Body of pancreas (tissue), 4 donors: Measurements from ENCODE around the gene C1orf74. TPM values are rescaled to one million over a fixed set of nuclear protein-coding genes. Genes with fewer than 3 reads are reported as not detected.
A peak's percentile ranks its signal among the peaks of the same experiment; 100 is the strongest.

Experiments used
- ATAC-seq: fragments of 150-250 bp; one replicate; pipeline ENCODE4 v1.9.1; 2016
- DNase-seq, 4 donors: peaks; one replicate each; pipeline ENCODE4 v3.0.0-alpha.2; 2019
- H3K27ac ChIP-seq, 4 donors: fragments of 200-600 bp; sonication (generic); 1 replicate in 3 of 4; 2 replicates in 1 of 4; pipeline versions ENCODE4 v1.5.1 to v1.6.1; 2016 to 2019; ENCODE audit warnings: mild to moderate bottlenecking in 1 of 4, mixed read lengths in 1 of 4, moderate library complexity in 1 of 4
- H3K27me3 ChIP-seq, 2 donors: fragments of 200-600 bp; sonication (generic); one replicate each; pipeline ENCODE4 v1.6.0; 2016; ENCODE audit warnings: mild to moderate bottlenecking in 1 of 2
- H3K36me3 ChIP-seq, 2 donors: fragments of 200-600 bp; sonication (generic); replicated peaks in 1 of 2; 2 replicates each; pipeline ENCODE4 v1.5.1; 2016; ENCODE audit warnings: low read depth in 2 of 2; ENCODE audit not compliant: insufficient read depth in 1 of 2
- H3K4me1 ChIP-seq: fragments of 200-600 bp; sonication (generic); one replicate; pipeline ENCODE4 v1.6.0; 2016
- H3K4me3 ChIP-seq, 2 donors: fragments of 200-600 bp; sonication (generic); 1 replicate in 1 of 2; 2 replicates in 1 of 2; pipeline ENCODE4 v1.5.1; 2016 to 2019
- H3K9me3 ChIP-seq, 3 donors: fragments of 200-600 bp; sonication (generic); 1 replicate in 2 of 3; 2 replicates in 1 of 3; pipeline ENCODE4 v1.5.1; 2016
- CTCF ChIP-seq, 7 experiments: fragments of 450-650 bp in 4 of 7; fragments of 200-600 bp in 3 of 7; sonication (generic) in 3 of 7; IDR thresholded peaks; one replicate each; pipeline ENCODE4 v1.5.1; 2016 to 2019; ENCODE audit warnings: antibody characterized with exemption in 7 of 7
- POLR2A ChIP-seq, 3 donors: fragments of 450-650 bp; IDR thresholded peaks; one replicate each; pipeline ENCODE4 v1.6.1; 2016; ENCODE audit warnings: antibody characterized with exemption in 3 of 3, mild to moderate bottlenecking in 2 of 3
- WGBS, 2 donors: methylation state at CpG; one replicate each; pipeline ENCODE4 v1.1.5; 2017; 5-methylcytosine and 5-hydroxymethylcytosine counted together
- intact Hi-C: fragments of 100-400 bp; cut with DNase I; formaldehyde crosslinking; loops from one replicate; pipeline ENCODE4 v1.15.1; 2023
- total RNA-seq, 2 donors: library from RNA; depleted of rRNA; stranded (reverse); fragments of >200 nt; gene quantifications; one replicate each; pipeline ENCODE4 v1.1.0, GENCODE V29; 2016

Gene C1orf74
- total RNA-seq, 2 donors from 2014 or later, result 0.33 to 1.0 TPM

DNA sequence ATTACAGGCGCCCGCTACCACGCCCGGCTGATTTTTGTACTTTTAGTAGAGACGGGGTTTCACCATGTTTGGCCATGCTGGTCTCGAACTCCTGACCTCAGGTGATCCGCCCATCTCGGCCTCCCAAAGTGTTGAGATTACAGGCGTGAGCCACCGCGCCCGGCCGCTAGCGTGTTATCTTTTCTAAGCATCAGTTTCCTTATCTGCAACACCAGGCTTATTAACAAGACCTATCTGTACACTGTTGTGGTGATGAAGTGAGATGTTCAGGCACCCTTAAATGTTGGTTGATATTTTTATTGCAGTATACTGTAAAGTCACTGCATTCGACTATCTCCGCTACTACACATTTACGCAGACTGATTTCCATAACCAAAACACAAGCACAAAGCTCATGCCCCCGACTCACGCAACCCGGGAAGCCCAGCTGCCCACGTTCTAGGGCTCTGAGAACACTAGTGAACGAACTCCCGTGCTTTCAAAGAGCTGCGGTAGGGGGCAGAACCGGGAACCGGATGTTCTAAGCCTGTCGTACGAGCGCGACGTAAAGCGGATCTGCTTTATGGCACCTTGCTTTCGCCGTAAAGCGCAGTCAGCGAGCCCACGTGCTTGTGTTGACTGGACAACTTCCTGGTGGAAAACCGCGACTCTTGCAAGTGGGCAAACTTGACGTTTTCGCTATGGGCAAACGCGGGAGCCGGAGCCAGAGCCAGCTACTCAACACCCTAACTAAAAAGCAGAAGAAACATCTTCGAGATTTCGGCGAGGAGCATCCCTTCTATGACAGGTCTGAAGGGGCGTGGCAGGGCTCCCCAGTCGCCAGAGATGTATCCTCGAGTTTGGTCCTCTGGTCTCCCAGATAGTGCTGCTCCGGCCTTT, 43.3 kb upstream of the C1orf74 start, which contains the start of gene UTP25:
Gene UTP25 (plus strand): TSS at position 589 of the 879 bp plus-strand sequence. CDS start 92 bp downstream, at position 681.
- DNase-seq, result peak; percentile 93 to 97 (median 96)
- ATAC-seq, result peak; percentile 100
- Histone ChIP-seq H3K9me3 (no peaks in the 10 kb centered on the region), H3K36me3 (peaks cover 6 to 7% of the 10 kb centered on the region in 2 donors), H3K4me1 (peaks cover 15% of the 10 kb centered on the region), H3K4me3 (peak within 1 kb of the TSS; percentile 63 to 96), H3K27me3 (no peaks in the 10 kb centered on the region), H3K27ac (peak within 1 kb of the TSS; percentile 57 to 70 (median 63))
- intact Hi-C loops, result no loop called here
- TF ChIP-seq POLR2A (IDR thresholded peaks at IDR 0.05), result peak in 2 of 3 donors; percentile 74 to 83
- TF ChIP-seq CTCF (IDR thresholded peaks at IDR 0.05), result peak; percentile 37 to 91 (median 80)
- WGBS, 2 donors, result 14 to 21% methylated on average over 51 of the region's 51 CpGs

DNA sequence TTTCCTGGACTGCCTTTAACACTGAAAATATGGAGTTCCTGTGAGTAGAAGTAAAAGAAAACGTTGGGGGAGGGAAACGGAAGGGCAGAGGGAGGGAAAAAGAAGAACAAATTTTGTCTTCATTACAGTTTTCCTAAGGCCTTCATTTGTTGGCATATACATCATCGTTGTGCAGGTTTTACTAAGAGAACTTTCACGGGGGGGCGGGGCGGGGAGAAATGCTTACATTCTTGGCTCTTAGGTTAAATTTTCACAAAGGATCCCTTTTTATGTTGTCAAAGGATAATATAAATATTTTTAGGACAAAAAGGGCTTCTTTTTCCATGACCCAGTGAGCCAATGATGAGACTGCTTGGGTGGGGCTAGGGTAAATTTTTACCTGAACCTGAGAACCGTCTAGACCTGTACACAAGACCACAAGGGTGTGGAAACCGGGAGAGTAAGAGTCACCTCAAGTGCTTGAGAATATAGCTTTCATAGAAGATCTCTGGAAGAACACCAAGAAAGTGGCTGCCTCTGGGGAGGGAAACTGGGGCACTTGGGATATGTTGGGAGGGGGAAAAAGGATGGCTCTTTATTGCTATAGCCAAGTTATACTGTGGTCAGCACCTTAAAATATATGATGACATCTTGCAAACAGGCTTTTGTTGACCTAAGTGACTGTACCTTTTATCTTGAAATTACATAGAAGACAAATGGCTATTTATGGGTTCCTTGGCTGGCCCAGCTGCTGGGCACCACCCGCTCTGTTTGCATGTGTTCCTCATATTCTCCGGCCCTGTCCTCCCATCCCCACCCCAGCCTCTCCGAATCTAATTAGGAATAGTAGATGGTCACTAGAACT, 41.5 kb upstream of the C1orf74 start:
- Histone ChIP-seq H3K4me3 (no peak overlapping the region), H3K27me3 (no peaks in the 10 kb centered on the region), H3K4me1 (peaks cover 15% of the 10 kb centered on the region), H3K27ac (no peak overlapping the region), H3K9me3 (no peaks in the 10 kb centered on the region), H3K36me3 (peaks cover under 1 to 2% of the 10 kb centered on the region in 2 donors)
- WGBS, 2 donors, result 60 to 64% methylated on average over 11 of the region's 11 CpGs
- intact Hi-C loops, result no loop called here
- DNase-seq (no peak), ATAC-seq (no peak)
- TF ChIP-seq POLR2A (IDR thresholded peaks at IDR 0.05), result no peak
- TF ChIP-seq CTCF (IDR thresholded peaks at IDR 0.05), result no peak

GRCh38 chr1:209823143-209824041, 39.0 kb upstream of the C1orf74 start:
- H3K4me3 ChIP-seq, result no peak overlapping the region
- peak; percentile 23 for ATAC-seq

More at GRCh38 chr1:209823143-209824041, 39.0 kb upstream of the C1orf74 start:
- Histone ChIP-seq H3K36me3 (no peaks in the 10 kb centered on the region), H3K4me1 (peaks cover 4% of the 10 kb centered on the region), H3K27ac (no peak overlapping the region), H3K9me3 (no peaks in the 10 kb centered on the region), H3K27me3 (no peaks in the 10 kb centered on the region)
- DNase-seq, result peak in 2 of 4 donors; percentile 19 to 22
- no peak for TF ChIP-seq POLR2A (IDR thresholded peaks at IDR 0.05)
- peak; percentile 45 to 74 (median 65) for TF ChIP-seq CTCF (IDR thresholded peaks at IDR 0.05)
- intact Hi-C loops, result no loop called here
- 31 to 32% methylated on average over 12 of the region's 12 CpGs for WGBS, 2 donors
